GM23248 (cell line): Measurements from ENCODE around the gene FGFBP3. TPM values are rescaled to one million over a fixed set of nuclear protein-coding genes. Genes with fewer than 3 reads are reported as not detected.

Experiments used
- DNase-seq: peaks from one replicate; pipeline ENCODE4 v3.0.0-alpha.2; 2015
- H2AFZ ChIP-seq: fragments of 200-600 bp; sonication (generic); 2 replicates; pipeline ENCODE4 v1.6.1; 2016; ENCODE audit warnings: antibody characterized with exemption
- H3F3A ChIP-seq: fragments of 200-600 bp; sonication (generic); 2 replicates; pipeline ENCODE4 v1.6.1; 2016; ENCODE audit warnings: mild to moderate bottlenecking, antibody characterized with exemption, mixed run types; ENCODE audit not compliant: insufficient read depth
- H3K27ac ChIP-seq: fragments of 200-600 bp; sonication (generic); 2 replicates; pipeline ENCODE4 v1.5.1; 2016; ENCODE audit warnings: mild to moderate bottlenecking
- H3K27me3 ChIP-seq: fragments of 200-600 bp; sonication (generic); replicated peaks from 2 replicates; pipeline ENCODE4 v1.6.1; 2016; ENCODE audit warnings: mild to moderate bottlenecking; ENCODE audit not compliant: insufficient read depth
- H3K36me3 ChIP-seq: fragments of 200-600 bp; sonication (generic); 2 replicates; pipeline ENCODE4 v1.6.1; 2016; ENCODE audit warnings: low read depth, mild to moderate bottlenecking
- H3K4me1 ChIP-seq: fragments of 200-600 bp; sonication (generic); 2 replicates; pipeline ENCODE4 v1.6.1; 2016; ENCODE audit warnings: mild to moderate bottlenecking; ENCODE audit not compliant: insufficient read depth
- H3K4me2 ChIP-seq: fragments of 200-600 bp; sonication (generic); one replicate; pipeline ENCODE4 v1.6.1; 2016; ENCODE audit warnings: mild to moderate bottlenecking; ENCODE audit not compliant: unreplicated experiment
- H3K4me3 ChIP-seq: fragments of 200-600 bp; sonication (generic); 2 replicates; pipeline ENCODE4 v1.5.1; 2016; ENCODE audit warnings: mild to moderate bottlenecking
- H3K79me2 ChIP-seq: fragments of 200-600 bp; sonication (generic); 2 replicates; pipeline ENCODE4 v1.6.1; 2016; ENCODE audit warnings: mild to moderate bottlenecking; ENCODE audit not compliant: insufficient read depth
- H3K9ac ChIP-seq: fragments of 200-600 bp; sonication (generic); 2 replicates; pipeline ENCODE4 v1.6.1; 2016; ENCODE audit warnings: mild to moderate bottlenecking
- H3K9me2 ChIP-seq: fragments of 200-600 bp; sonication (generic); 2 replicates; pipeline ENCODE4 v1.6.1; 2016; ENCODE audit warnings: mixed run types, mild to moderate bottlenecking, moderate library complexity; ENCODE audit not compliant: insufficient read depth
- H3K9me3 ChIP-seq: fragments of 200-600 bp; sonication (generic); one replicate; pipeline ENCODE4 v1.6.1; 2017; ENCODE audit warnings: low read depth
- H4K20me1 ChIP-seq: fragments of 200-600 bp; sonication (generic); 2 replicates; pipeline ENCODE4 v1.6.0; 2016; ENCODE audit not compliant: insufficient read depth
- EZH2 ChIP-seq: fragments of 200-600 bp; sonication (generic); IDR thresholded peaks from 2 replicates; pipeline ENCODE4 v1.6.1; 2018; ENCODE audit warnings: antibody characterized with exemption, mild to moderate bottlenecking; ENCODE audit not compliant: insufficient read depth, poor library complexity, severe bottlenecking
- EZH2phosphoT487 ChIP-seq: fragments of 200-600 bp; sonication (generic); IDR thresholded peaks from 2 replicates; pipeline ENCODE4 v1.6.1; 2018; ENCODE audit warnings: antibody characterized with exemption, moderate library complexity, mild to moderate bottlenecking, low read depth; ENCODE audit not compliant: insufficient read depth
- WGBS, 2 experiments: methylation state at CpG; one replicate each; pipeline ENCODE4 v1.1.6; 2015 to 2017; ENCODE audit warnings: low lambda C conversion rate in 2 of 2, low coverage in 1 of 2; ENCODE audit errors: missing lambda C conversion rate in 2 of 2; 5-methylcytosine and 5-hydroxymethylcytosine counted together
- in situ Hi-C: fragments of 300-500 bp; cut with MboI; formaldehyde crosslinking; loops from 2 replicates; pipeline ENCODE4 v1.15.0; 2020
- polyA plus RNA-seq: library from polyadenylated mRNA; unstranded; fragments of >200 nt; fragmentation: Nextera tagmentation; extraction: Ambion mirVana; gene quantifications from 2 replicates; pipeline ENCODE4 v1.2.1, GENCODE V29; 2016
- total RNA-seq: library from RNA; depleted of rRNA; stranded (reverse); fragments of >200 nt; shearing (Covaris generic); gene quantifications from 2 replicates; pipeline ENCODE4 v1.2.3, GENCODE V29; 2014

The FGFBP3 gene
- total and polyA plus RNA-seq, 2 experiments from 2014 or later: 0.32 to 0.61 TPM

DNA sequence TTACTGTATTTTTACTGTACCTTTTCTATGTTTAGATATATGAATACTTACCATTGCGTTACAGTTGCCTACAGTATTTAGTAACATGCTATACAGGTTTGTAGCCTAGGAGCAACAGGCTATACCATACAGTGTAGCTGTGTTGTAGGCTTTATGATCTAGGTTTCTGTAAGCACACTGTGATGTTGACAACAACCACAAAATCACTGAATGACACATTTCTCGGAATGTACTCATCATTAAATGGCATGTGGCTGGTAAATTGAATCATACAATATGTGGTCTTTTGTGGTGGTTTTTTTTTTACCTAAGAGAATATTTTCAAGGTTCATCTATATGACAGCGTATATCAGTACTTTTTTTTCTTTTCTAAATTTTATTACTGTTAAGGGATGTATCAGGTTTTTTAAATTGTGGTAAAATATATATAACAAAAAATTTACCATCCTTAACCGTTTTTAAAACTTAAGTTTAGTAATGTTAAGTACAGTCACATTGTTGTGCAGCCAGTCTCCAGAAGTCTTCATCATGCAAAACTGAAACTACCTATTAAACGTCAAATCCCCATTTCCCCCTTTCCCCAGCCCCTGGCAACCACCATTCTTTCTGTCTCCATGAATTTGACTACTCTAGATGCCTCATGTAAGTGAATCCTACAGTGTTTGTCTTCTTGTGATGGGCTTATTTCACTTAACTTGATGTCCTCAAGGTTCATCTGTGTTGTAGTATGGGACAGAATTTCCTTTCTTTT lies 35.8 kb upstream of the FGFBP3 start:
- H3K4me3 ChIP-seq: no peak overlapping the region
- 0 out of 2 replicates have a peak, but pooled peaks cover 3% of the 10 kb centered on the region for H4K20me1 ChIP-seq
- peaks cover 88% of the 10 kb centered on the region for H3K79me2 ChIP-seq
- WGBS, 2 experiments: 70 to 71% methylated on average over 5 of the region's 5 CpGs
- no peaks in the 10 kb centered on the region for H3K27me3 ChIP-seq
- no peak for TF ChIP-seq EZH2
- TF ChIP-seq EZH2phosphoT487: no peak
- in situ Hi-C loops: no loop called here
- H3F3A ChIP-seq: peaks cover 16% of the 10 kb centered on the region
- peak; percentile 74 for DNase-seq
- peaks cover 9% of the 10 kb centered on the region for H3K4me1 ChIP-seq
- H3K4me2 ChIP-seq: no peak overlapping the region
- H3K9me3 ChIP-seq: no peaks in the 10 kb centered on the region
- no peaks in the 10 kb centered on the region for H3K9me2 ChIP-seq
- peaks cover 21% of the 10 kb centered on the region for H3K36me3 ChIP-seq
- peak overlapping the region; percentile 54 for H3K27ac ChIP-seq
- no peak overlapping the region for H2AFZ ChIP-seq
- H3K9ac ChIP-seq: no peak overlapping the region

DNA sequence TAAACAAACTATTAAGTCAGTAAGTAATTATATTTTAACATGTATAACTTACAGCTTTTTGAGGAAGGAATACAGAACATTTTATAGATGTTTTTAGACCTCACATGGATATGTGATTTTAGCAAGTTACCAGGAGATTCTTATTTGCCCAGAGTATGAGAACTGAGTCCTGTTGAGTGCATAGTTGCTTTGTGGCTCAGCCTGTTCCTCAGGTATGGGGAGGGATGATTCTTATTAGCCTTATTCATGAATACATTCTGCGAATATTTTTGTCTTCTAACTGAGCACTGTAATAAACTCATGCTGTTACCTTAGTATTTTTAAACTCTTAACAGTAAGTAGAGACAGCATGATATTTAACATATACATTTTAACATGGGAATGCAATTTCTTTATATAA lies 32.1 kb upstream of the FGFBP3 start:
- in situ Hi-C loops: no loop called here
- H3K4me1 ChIP-seq: peaks cover 9% of the 10 kb centered on the region
- no peak for TF ChIP-seq EZH2
- TF ChIP-seq EZH2phosphoT487: no peak
- no peaks in the 10 kb centered on the region for H3K9me2 ChIP-seq
- no peak overlapping the region for H3K9ac ChIP-seq
- H3K27me3 ChIP-seq: no peaks in the 10 kb centered on the region
- 100% methylated on average over 1 of the region's 1 CpG for WGBS, 2 experiments
- no peak for DNase-seq
- peaks cover 17% of the 10 kb centered on the region for H3K36me3 ChIP-seq
- H3K79me2 ChIP-seq: peaks cover 90% of the 10 kb centered on the region
- H3K27ac ChIP-seq: no peak overlapping the region
- H2AFZ ChIP-seq: no peak overlapping the region
- peaks cover 3% of the 10 kb centered on the region; the same call in 1 of the 2 replicates for H4K20me1 ChIP-seq
- no peaks in the 10 kb centered on the region for H3K9me3 ChIP-seq
- peaks cover 16% of the 10 kb centered on the region for H3F3A ChIP-seq
- H3K4me3 ChIP-seq: no peak overlapping the region
- no peak overlapping the region for H3K4me2 ChIP-seq

DNA sequence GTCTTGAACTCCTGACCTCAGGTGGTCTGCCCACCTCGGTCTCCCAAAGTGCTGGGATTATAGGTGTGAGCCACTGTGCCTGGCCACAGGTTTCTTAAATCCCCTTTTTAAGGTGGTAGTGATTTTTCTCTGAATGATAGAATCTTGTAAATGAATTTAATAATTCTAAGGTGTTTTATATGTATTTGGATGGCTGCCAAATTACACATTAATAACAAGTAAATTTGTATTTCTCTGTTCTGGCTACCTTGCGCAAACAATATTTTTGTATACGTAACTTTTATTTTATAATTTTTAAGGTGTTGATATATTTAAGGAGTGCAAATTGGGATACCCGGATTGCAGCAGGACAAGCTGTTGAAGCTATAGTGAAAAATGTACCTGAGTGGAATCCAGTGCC lies 30.4 kb upstream of the FGFBP3 start:
- Histone ChIP-seq H3K4me2 (no peak overlapping the region), H4K20me1 (peaks cover 9% of the 10 kb centered on the region), H3K9me2 (no peaks in the 10 kb centered on the region), H3K4me3 (no peak overlapping the region), H3F3A (peaks cover 16% of the 10 kb centered on the region; the same call in 1 of the 2 replicates), H2AFZ (no peak overlapping the region), H3K36me3 (peaks cover 19% of the 10 kb centered on the region), H3K9ac (no peak overlapping the region), H3K4me1 (peaks cover 8% of the 10 kb centered on the region; the same call in 1 of the 2 replicates), H3K9me3 (no peaks in the 10 kb centered on the region), H3K79me2 (peaks cover 96% of the 10 kb centered on the region), H3K27me3 (no peaks in the 10 kb centered on the region), H3K27ac (no peak overlapping the region)
- DNase-seq: peak; percentile 4
- WGBS, 2 experiments: 97 to 98% methylated on average over 4 of the region's 4 CpGs
- TF ChIP-seq EZH2 (no peak), EZH2phosphoT487 (no peak)
- in situ Hi-C loops: no loop called here

DNA sequence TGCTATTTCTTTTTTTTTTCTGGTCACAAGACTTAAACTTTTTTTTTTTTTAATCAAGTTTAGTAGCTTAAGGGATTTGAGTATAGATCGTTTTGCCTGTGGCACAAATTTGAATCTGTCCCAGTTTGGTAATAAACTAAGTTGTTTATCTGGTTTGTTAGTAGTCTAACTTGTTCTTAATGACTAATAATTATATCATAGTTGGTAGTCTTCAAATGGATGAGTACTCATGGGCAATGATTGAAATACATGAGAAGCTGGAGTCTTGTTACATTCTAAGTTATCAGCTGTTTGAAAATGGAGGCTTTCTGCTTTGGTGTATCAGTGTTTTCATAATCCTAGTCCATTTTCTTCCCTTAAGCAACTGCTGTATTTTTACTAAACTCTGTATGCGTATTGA lies 26.6 kb upstream of the FGFBP3 start:
- no peak overlapping the region for H3K27ac ChIP-seq
- no peak for TF ChIP-seq EZH2
- no peak for TF ChIP-seq EZH2phosphoT487
- no peak overlapping the region for H3K4me3 ChIP-seq
- in situ Hi-C loops: no loop called here
- no peaks in the 10 kb centered on the region for H3K9me3 ChIP-seq
- H3F3A ChIP-seq: peaks cover 10% of the 10 kb centered on the region; the same call in 1 of the 2 replicates
- 0 out of 2 replicates have a peak, but pooled peaks cover 7% of the 10 kb centered on the region for H3K4me1 ChIP-seq
- no peak overlapping the region for H2AFZ ChIP-seq
- H3K9ac ChIP-seq: no peak overlapping the region
- H3K36me3 ChIP-seq: peaks cover 11% of the 10 kb centered on the region
- H4K20me1 ChIP-seq: peaks cover 21% of the 10 kb centered on the region
- WGBS, 2 experiments: 87 to 88% methylated on average over 2 of the region's 2 CpGs
- no peaks in the 10 kb centered on the region for H3K9me2 ChIP-seq
- DNase-seq: peak; percentile 22
- H3K27me3 ChIP-seq: no peaks in the 10 kb centered on the region
- H3K79me2 ChIP-seq: peaks cover 99% of the 10 kb centered on the region
- no peak overlapping the region for H3K4me2 ChIP-seq
